OCI-LY7 (cell line): Measurements from ENCODE around the gene NPVF.

Experiments used
- CTCF ChIP-seq: fragments of 200-600 bp; sonication (generic); conservative IDR thresholded peaks from 2 replicates; pipeline ENCODE4 v1.5.1; 2014; ENCODE audit warnings: mild to moderate bottlenecking, antibody characterized with exemption, low read length, moderate library complexity, mixed read lengths
- EZH2phosphoT487 ChIP-seq: fragments of 200-600 bp; sonication (generic); IDR thresholded peaks from 2 replicates; pipeline ENCODE4 v1.6.1; 2018; ENCODE audit warnings: low read depth, borderline replicate concordance, mild to moderate bottlenecking, mixed run types, antibody characterized with exemption, low read length, moderate library complexity, mixed read lengths

GRCh38 chr7:25238066-25238725 is 9.9 kb upstream of the NPVF start:
- no peak for TF ChIP-seq CTCF
- TF ChIP-seq EZH2phosphoT487: no peak
